ENCODE data around the gene GCNT3.

Gene GCNT3

GRCh38 chr15:59596640-59597039 is 14.9 kb upstream of the GCNT3 start:
- no peak for DNase-seq (ENCODE audit: low spot score)
- no peak for TF ChIP-seq CTCF (IDR thresholded peaks at IDR 0.05; ENCODE audit: extremely low read depth, missing control alignments)

GRCh38 chr15:59598461-59598860 is 13.1 kb upstream of the GCNT3 start:
- no peak for TF ChIP-seq CTCF (IDR thresholded peaks at IDR 0.05; ENCODE audit: extremely low read depth, missing control alignments)
- DNase-seq (ENCODE audit: low spot score) = no peak

DNA sequence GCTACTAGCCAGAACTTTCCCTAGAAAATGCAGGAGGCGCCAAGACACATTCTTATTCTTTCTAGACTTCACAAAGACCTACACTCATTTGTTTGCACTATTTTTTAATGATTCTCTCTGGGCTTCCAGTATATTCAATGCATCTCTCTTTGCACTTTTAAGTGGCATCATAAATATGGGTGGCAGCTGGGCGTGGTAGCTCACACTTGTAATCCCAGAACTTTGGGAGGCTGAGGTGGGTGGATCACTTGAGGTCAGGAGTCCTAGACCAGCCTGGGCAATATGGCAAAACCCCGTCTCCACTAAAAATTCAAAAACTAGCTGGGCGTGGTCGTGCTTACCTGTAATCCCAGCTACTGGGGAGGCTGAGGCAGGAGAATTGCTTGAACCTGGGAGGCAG is 5.6 kb upstream of the GCNT3 start:
- no peak for TF ChIP-seq CTCF (IDR thresholded peaks at IDR 0.05; ENCODE audit: extremely low read depth, missing control alignments)
- DNase-seq (ENCODE audit: low spot score) = no peak

DNA sequence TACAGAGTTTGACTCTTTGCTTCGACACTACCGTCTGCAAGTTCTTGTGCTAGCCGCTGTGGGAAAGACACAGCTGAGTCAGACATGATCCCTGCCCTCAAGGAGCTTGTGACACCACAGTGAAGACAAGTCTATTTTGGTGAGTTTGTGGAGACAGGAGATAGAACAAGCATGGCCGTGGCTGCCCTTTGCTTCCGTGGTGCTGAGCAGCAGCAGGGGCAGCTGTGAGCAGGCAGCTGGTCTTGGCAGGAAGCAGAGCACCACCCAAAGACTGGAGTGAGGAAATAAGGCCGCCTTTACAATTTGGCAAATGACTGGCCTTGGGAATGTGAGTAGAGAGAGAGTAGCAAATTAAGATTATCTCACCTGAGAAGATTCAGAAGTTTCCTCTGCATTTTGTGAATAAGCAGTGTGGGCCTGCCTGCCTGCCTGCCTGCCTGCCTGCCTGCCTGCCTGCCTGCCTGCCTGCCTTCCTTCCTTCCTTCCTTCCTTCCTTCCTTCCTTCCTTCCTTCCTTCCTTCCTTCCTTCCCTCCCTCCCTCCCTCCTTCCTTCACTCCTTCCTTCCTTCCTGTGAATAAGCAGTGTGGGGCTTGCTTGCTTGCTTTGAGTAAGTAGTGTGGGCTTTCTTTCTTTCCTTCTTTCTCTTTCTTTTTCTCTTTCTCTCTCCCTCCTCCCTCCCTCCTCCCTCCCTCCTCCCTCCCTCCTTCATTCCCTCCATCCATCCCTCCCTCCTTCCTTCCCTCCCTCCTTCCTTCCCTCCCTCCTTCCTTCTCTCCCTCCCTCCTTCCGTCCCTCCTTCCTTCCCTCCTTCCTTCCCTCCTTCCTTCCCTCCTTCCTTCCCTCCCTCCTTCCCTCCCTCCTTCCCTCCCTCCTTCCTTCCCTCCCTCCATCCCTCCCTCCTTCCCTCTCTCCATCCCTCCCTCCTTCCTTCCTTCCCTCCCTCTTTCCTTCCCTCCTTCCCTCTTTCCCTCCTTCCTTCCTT is 1.6 kb upstream of the GCNT3 start:
- no peak for TF ChIP-seq CTCF (IDR thresholded peaks at IDR 0.05; ENCODE audit: extremely low read depth, missing control alignments)
- no peak for DNase-seq (ENCODE audit: low spot score)

- DNase-seq (ENCODE audit: low spot score) = no peak
- no peak for TF ChIP-seq CTCF (IDR thresholded peaks at IDR 0.05; ENCODE audit: extremely low read depth, missing control alignments)
Measured at GRCh38 chr15:59614153-59614552, 2.6 kb downstream of the GCNT3 start.

DNA sequence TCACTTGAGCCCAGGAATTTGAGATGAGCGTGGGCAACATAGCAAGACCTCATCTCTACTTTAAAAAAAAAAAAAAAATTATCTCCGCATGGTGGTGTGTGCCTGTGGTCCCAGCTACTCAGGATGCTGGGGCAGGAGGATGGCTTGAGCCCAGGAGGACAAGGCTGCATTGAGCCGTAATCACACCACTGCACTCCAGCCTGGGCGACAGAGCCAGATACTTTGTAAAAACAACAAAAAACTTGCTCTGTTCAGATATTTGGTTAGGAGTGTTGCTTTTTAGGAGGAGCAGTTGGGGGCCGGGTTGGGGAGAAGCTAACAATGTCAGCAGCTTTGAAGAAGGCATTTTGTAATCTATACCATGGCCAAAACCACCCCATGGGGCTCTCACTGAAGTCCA is 4.1 kb downstream of the GCNT3 start:
- no peak for DNase-seq (ENCODE audit: low spot score)
- no peak for TF ChIP-seq CTCF (IDR thresholded peaks at IDR 0.05; ENCODE audit: extremely low read depth, missing control alignments)

GRCh38 chr15:59616379-59616778 is 4.8 kb downstream of the GCNT3 start:
- TF ChIP-seq CTCF (IDR thresholded peaks at IDR 0.05; ENCODE audit: extremely low read depth, missing control alignments) = no peak
- DNase-seq (ENCODE audit: low spot score) = no peak

Measured in GM20000 (cell line).